Measurements from ENCODE around the gene THSD4.
"Not testable (repeated sequence)": the region's sequence is repeated elsewhere in the genome, so short reads cannot be mapped to it uniquely, and the experiment has no call there.

THSD4 gene

GRCh38 chr15:71124937-71125790 is 9.9 kb downstream of the THSD4 start:
- DNase-seq (ENCODE audit: low read depth) = no peak

- DNase-seq (ENCODE audit: low read depth) = no peak
These were observed 10.7 kb downstream of the THSD4 start for GRCh38 chr15:71125831-71126450.

- DNase-seq (ENCODE audit: low read depth) = no peak
These were observed 11.8 kb downstream of the THSD4 start for GRCh38 chr15:71127083-71127482.

DNA sequence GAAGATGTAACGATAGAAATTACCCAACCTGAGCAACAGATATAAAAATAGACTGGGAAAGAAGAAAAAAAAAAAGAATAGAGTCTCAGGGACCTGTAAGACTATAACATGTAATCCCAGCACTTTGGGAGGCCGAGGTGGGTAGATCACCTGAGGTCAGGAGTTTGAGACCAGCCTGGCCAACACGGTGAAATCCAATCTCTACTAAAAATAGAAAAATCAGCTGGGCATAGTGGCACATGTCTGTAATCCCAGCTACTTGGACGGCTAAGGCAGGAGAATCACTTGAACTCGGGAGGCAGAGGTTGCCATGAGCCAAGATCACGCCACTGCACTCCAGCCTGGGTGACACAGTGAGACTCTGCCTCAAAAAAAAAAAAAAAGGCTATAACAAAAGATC is 12.9 kb downstream of the THSD4 start:
- DNase-seq (ENCODE audit: low read depth) = not testable (repeated sequence)

DNA sequence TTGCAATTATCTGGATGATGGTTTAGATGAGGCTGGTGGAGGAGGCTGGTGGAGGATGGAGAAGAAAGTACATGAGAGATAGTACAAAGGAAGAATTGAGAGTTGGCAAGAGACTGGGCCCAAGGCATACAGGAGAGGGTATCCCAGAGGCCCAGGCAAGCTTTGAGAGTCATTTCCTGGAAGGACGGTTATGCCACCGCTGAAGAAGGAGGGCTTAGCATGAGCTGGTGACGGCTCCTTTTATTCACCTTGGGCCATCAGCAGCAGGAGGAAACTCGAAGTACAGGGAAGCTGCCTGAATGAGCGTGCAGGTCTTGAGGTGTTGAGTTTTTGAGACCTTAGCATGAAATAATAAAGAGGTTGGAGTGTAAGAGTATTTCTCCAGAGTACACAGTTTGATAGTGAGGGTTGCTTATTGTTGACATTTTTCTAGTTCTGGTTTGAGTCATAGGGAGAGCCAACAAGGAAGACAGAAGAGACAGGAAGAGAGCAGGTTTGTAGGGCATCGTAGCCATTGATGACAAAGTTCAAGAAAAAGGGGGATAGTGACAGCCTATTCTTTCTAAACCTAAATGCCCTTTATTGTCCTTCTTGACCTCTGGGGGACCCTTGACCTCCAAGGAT is 13.8 kb downstream of the THSD4 start:
- DNase-seq (ENCODE audit: low read depth) = no peak

GRCh38 chr15:71129669-71130068 is 14.4 kb downstream of the THSD4 start:
- DNase-seq (ENCODE audit: low read depth) = no peak

DNA sequence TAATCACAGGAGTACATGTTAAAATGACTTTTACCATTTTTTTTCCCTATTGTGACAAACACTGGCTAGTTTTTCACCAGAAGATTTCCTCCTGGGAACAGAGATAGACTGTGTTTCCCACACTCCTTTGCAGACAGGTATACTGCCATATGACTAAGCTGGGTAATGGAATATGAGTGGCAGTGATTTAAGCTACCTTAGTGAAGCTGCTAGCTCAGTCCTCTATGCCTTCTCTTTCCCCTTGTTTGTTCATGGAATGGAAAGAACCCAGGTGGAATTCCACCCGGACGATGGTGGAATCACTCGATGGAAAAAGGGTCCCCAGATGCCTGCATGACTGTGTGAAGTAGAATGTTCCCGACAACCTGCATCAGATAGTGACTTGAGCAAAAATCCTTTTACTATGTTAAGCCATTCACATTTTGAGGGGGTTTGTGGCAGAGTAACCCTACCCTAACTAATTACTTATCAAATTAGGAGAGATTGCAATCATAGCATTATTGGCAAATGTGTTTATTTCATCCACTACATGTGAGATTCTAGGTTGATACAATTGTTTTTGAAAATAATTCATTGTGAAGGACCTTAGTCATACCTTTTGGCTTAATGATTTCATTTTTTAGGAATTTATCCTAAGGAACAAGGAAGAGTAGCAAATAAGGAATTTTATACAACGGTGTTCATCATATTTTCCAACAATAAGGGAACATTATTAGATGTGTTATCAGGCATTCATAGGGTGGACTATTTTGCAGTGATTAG is 16.5 kb downstream of the THSD4 start:
- DNase-seq (ENCODE audit: low read depth) = no peak

GRCh38 chr15:71133747-71134472 is 18.6 kb downstream of the THSD4 start:
- no peak for DNase-seq (ENCODE audit: low read depth)

DNA sequence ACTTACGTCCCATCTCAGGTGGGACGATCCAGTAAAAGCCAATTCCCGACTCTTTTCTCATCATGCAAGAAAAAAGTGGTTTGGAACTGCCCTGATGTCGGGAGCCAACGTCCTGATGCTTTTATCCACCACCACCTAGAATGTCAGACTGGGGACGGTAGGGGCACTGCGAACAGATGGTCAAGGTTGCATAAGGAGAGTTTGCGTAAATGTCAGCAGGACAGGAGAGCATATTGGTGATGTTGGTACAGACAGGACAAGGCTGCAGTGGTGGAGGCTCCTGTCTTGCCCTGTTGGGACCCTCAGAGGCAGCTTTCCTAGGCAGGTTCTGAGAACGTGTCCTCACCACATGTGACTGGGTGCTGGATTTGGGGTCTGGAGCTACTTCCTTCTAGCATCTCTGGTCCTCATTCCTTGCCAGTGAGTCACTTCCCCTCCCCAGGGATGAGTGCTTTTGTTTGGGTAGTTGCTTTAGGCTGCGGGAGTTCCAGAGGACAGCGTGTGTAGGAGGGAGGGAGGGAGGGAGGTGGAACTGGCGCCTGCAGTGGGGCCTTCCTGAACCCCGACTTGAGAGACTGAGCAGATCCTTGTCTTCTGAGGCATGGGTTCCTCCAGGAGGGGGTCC is 21.0 kb downstream of the THSD4 start:
- DNase-seq (ENCODE audit: low read depth) = no peak

DNA sequence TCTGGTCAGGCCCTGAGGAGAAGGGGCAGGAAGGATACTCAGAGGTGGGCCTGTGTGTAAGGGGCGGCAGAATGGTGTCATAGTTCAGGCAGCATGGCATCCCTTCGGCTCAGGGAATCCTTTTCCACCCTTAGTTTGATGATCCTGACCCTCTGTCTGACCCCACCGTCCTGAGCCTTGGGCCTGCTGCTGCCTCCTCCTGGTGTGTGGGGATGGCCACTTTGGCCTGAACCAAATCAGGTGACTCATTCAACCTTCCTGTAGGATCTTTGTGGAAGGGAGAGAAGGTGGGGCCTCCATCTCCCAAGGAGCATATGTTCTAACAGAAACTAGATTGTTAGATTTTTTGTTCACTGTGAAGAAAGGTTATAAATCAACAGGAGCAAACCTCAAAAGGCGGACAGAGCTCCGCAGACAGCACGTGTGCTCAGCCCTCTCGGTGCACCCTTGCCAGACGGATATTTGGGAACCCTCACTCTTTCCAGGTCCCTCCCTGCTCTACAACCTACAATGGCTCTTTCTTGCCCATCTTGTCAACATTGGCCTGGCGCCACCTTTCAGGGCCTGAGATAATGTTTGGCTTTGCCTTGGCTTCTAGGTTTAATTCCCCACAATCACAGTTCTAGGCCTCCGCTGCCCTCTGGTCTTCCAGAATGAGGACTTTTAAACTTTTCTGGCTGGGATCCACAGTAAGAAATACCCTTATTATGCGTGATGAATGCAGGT is 21.7 kb downstream of the THSD4 start:
- DNase-seq (ENCODE audit: low read depth) = no peak

- no peak for DNase-seq (ENCODE audit: low read depth)
These were observed 23.2 kb downstream of the THSD4 start for GRCh38 chr15:71138473-71138872.

GRCh38 chr15:71139241-71139640 is 24.0 kb downstream of the THSD4 start:
- no peak for DNase-seq (ENCODE audit: low read depth)

DNA sequence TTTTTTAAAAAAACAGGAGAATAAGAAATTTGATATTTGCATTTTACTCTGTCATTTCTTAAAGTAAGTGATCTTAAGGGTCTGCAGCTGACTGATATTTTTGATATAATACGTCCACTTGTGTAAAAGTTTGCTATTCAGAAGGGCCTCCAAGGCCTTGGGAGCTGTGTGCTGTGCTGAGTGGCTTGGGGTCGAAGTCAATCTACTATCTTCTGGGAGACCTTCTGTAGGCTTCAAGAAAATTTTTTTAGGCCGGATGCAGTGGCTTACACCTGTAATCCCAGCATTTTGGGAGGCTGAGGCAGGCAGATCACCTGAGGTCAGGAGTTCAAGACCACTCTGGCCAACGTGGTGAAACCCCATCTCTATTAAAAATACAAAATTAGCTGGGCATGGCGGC is 26.3 kb downstream of the THSD4 start:
- no peak for DNase-seq (ENCODE audit: low read depth)

DNA sequence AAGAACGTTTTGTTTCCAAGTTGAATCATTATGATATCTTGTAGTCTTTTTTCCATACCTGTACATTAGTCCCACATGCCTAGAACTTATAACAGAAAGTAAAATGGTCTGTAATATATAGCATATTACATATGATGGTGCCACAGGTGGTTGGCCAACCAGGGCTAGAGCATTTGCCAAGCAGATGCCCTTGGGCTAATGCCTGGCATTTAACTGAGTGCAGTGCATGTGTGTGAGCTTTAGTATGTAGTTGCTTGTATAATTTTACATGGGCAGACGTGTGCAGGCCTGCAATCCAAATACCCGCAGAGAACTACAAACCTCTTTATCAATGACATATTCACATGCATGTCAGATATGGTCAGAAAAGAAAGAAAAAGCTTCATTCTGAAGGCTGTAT is 27.5 kb downstream of the THSD4 start:
- DNase-seq (ENCODE audit: low read depth) = no peak

DNA sequence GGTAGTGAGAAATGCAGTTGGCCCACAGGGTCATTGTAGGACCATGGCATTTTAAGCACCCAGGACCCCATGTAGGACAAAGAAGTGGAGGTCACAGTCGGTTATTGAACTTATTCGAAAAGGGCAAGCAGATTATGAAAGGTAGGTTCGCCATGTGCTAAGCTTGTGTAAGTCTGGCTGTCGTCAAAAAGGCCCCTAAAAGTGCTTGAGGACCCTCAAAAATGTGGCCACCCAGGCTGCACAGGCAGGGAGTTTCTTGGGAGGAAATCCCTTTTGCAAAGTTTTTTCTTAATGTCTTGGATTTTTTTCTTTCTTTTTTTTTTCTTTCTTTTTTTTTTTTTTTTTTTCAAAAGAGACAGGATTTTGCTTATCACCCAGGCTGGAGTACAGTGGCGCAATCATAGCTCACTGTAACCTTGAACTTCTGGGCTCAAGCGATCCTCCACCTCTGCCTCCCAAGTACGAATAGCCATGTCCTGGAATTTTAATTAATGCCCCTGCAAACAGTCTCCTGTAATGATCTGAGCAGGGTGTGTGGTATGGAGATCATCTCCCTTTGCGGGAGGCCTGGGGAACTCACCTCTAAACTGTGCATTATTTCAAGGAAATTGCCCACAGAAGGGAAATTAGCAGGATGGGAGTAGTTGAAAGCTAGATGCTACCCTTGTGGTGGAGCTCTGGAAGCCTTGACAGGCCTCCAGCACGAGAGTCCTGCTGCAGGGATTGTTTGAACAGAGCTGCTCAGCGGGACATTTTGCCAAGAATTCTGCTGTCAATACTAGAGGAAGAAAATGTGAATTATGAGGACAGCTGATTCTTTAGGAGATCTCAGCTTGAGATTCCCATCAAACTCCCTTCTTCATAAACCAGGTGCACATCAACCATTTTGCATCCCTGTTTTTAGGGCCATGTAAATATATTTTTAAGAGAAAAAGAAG is 28.4 kb downstream of the THSD4 start:
- DNase-seq (ENCODE audit: low read depth) = no peak

- DNase-seq (ENCODE audit: low read depth) = no peak
These were observed 30.4 kb downstream of the THSD4 start for GRCh38 chr15:71145648-71146047.

- DNase-seq (ENCODE audit: low read depth) = no peak
These were observed 31.3 kb downstream of the THSD4 start for GRCh38 chr15:71146580-71146982.

DNA sequence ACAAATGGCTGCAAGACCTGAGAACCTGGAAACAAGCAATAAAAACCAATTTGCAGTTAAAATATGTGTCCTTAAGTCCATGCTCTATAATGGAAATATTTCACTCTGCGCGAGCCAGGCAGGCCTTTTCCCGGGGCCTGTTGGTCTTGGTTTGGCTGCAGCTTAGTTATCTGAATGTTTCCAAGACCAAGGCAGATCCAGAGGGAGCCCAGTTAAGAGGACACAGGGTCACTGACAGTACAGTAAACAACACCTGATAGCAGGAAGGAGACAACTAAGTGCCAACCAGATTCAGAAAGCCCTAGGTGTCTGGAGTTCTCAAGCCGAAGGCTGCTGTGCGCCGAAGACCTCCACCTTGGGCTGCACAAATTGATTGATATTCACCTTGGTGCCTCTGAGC is 32.8 kb downstream of the THSD4 start:
- DNase-seq (ENCODE audit: low read depth) = no peak
